Activated B cell treated with CpG ODN at 0.5 μM for 24 hours (primary cell): Measurements from ENCODE around the gene CD274. TPM values are rescaled to one million over a fixed set of nuclear protein-coding genes. Genes with fewer than 3 reads are reported as not detected.

Source experiments
- ATAC-seq: fragments of 200-7000 bp; cut with Tn5 transposase; one replicate; pipeline ENCODE4 v1.10.0; 2021; ENCODE audit warnings: low read depth, mild to moderate bottlenecking, moderate library complexity
- CTCF ChIA-PET: fragments of 350-600 bp; sonication (Branson Sonifier 250); formaldehyde crosslinking; loops from one replicate; lab custom pipeline; 2021; ENCODE audit warnings: antibody characterized with exemption; lab: Charles Lee
- POLR2A ChIA-PET: fragments of 350-600 bp; sonication (Branson Sonifier 250); formaldehyde crosslinking; loops from one replicate; lab custom pipeline; 2021; ENCODE audit warnings: antibody characterized with exemption; lab: Charles Lee
- DNase-seq: peaks from one replicate; pipeline ENCODE4 v3.0.0; 2022
- H3K27ac Mint-ChIP-seq: one replicate; pipeline ENCODE4 v1.8.0; 2020; ENCODE audit warnings: mixed read lengths
- H3K27me3 Mint-ChIP-seq: one replicate; pipeline ENCODE4 v1.8.0; 2021; ENCODE audit warnings: mixed read lengths
- H3K36me3 Mint-ChIP-seq: one replicate; pipeline ENCODE4 v1.8.0; 2021; ENCODE audit warnings: low read depth, mixed read lengths
- H3K4me1 Mint-ChIP-seq: one replicate; pipeline ENCODE4 v1.8.0; 2021; ENCODE audit warnings: mixed read lengths
- H3K4me3 Mint-ChIP-seq: one replicate; pipeline ENCODE4 v1.8.0; 2020; ENCODE audit warnings: mild to moderate bottlenecking, mixed read lengths
- H3K9me3 Mint-ChIP-seq: one replicate; pipeline ENCODE4 v1.8.0; 2020; ENCODE audit warnings: mixed read lengths
- CTCF ChIP-seq: fragments of 200-600 bp; IDR thresholded peaks from one replicate; pipeline ENCODE4 v1.8.0; 2022; ENCODE audit warnings: antibody characterized with exemption, mild to moderate bottlenecking
- intact Hi-C: fragments of 100-400 bp; cut with micrococcal nuclease; formaldehyde crosslinking; loops from one replicate; pipeline ENCODE4 v1.15.1; 2024
- total RNA-seq: library from RNA; stranded (reverse); gene quantifications from 2 replicates; pipeline ENCODE4 v1.2.3, GENCODE V29; 2022

CD274 gene
- total RNA-seq, 1 donor from 2014 or later: 48.9 TPM

DNA sequence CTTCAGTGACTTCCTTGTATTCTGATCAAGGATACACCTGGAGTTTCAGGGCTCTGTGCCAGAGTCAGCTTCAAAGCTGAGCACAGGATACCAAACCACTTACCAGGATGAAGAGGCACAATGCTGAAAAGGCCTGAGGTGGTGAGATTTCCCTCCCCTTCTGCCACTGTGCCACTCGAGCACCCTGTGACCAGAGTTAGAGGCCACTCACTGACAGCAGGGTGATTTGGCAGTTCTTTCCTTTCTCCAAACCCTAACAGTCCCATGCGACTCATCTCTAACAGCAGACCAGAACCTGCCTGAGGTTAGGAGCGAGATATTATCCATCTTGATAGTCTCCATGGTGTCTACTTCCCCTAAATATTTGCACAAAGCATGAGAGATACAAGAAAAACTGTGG is 14.4 kb upstream of the CD274 start:
- Mint-ChIP-seq H3K4me3 (peak overlapping the region; percentile 96), H3K4me1 (peaks cover 54% of the 10 kb centered on the region)

DNA sequence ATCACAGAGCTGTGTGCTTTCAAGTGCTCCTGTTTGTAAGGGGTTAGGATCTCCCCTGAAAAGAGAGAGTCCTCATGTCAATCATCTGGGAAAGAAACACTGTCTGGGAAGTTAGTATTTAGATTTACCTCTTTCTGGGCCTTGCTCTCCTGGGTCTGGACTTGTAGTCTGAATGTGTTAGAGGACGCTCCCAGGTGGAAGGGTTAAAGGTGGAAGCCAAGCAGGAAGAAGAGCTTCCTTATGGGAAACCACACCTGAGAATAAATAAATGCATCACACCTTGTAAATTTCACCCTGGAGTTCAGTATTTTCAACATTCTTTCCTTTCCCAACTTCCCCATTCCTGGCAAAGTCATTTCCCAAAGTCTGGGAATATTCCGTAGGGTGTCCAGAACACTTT is 13.9 kb upstream of the CD274 start:
- no peaks in the 10 kb centered on the region for H3K27me3 Mint-ChIP-seq
- ChIA-PET POLR2A (interaction anchor here (0.5 to 6.6 kb wide), 16 partner anchors 8 to 572 kb away, joined by 3 to 238 read pairs (median 16); partner anchors contain the start of genes CD274, PDCD1LG2 and RIC1), CTCF (interaction anchor here (2.5 to 5.2 kb wide), 4 partner anchors 14 to 164 kb away, joined by 9 to 56 read pairs (median 26); partner anchors contain the start of gene CD274)
- ATAC-seq (no peak), DNase-seq (no peak)
- peak overlapping the region; percentile 100 for H3K27ac Mint-ChIP-seq
- TF ChIP-seq CTCF: no peak
- H3K4me1 Mint-ChIP-seq: peaks cover 58% of the 10 kb centered on the region
- H3K4me3 Mint-ChIP-seq: peak overlapping the region; percentile 96
- intact Hi-C loops: loop anchor here (2.0 to 5.0 kb wide), 5 partner anchors 396 to 1909 kb away; partner anchors contain the start of genes AK3, ERMP1, JAK2 and RFX3
- no peaks in the 10 kb centered on the region for H3K9me3 Mint-ChIP-seq
- peaks cover 55% of the 10 kb centered on the region for H3K36me3 Mint-ChIP-seq

More for the DNA sequence above, 14.4 kb upstream of the CD274 start:
- intact Hi-C loops: loop anchor here (2.0 to 5.0 kb wide), 5 partner anchors 396 to 1909 kb away; partner anchors contain the start of genes AK3, ERMP1, JAK2 and RFX3
- peaks cover 59% of the 10 kb centered on the region for H3K36me3 Mint-ChIP-seq
- H3K27ac Mint-ChIP-seq: peak overlapping the region; percentile 100
- TF ChIP-seq CTCF: no peak
- POLR2A ChIA-PET: interaction anchor here (0.7 to 6.6 kb wide), 7 partner anchors 13 to 695 kb away, joined by 3 to 238 read pairs (median 131); partner anchors contain the start of genes CD274 and RIC1
- DNase-seq (no peak), ATAC-seq (no peak)
- no peaks in the 10 kb centered on the region for H3K9me3 Mint-ChIP-seq
- H3K27me3 Mint-ChIP-seq: no peaks in the 10 kb centered on the region
- CTCF ChIA-PET: interaction anchor here (4.0 to 4.8 kb wide), 2 partner anchors 14 to 165 kb away, joined by 22 to 30 read pairs; partner anchors contain the start of gene CD274

DNA sequence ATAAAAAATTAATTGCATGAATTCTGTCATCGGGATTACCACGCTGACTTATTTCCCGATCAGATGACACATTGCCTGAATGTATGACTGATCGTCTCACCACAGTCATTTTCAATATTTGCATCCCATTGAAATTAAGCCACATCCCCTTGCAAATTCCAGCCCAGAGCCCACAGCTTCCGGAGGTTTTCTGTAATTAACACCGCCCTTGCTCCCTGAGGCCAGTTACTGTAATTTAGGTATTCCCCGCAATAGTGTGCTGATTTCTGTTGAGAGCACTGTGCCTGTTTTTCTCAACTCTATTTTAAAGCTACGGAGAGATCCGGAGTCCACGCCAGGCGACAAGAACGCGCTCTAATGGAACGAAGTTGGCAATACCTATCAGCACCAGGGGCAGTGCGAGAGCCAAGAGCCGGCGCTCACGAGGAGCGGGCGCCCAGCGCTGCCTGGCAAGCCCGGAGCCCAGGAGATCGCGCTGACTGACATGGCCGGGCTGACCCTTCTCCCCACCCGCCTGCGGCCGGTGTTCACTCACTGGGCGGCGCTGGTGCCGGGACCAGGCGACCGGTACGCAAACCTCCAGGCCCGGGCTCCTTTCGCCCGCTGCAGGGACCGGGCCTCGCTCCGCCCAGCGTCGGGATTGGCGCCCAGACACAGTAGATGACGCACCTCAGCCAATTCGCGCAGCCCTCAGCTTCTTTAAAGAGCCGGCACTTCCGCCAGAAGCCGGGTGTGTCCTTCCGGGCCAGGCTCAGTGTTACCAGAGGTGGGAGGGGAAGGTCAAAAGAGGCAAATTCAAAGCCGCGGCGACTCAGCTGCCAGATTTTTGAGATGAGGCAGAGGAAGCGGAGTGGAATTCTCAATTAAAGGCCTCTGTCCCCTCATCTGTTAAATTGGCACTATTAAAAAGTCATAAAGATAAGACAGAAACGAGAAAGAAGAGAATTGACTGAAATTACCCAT is 12.8 kb upstream of the CD274 start, which contains the start of gene PLGRKT:
Gene PLGRKT, minus strand, starts transcription at position 672 of the 963 bp plus-strand sequence. CDS start 5,948 bp downstream, outside the sequence.
- ATAC-seq (peak; percentile 78), DNase-seq (peak; percentile 82)
- Mint-ChIP-seq H3K4me3 (peak within 1 kb of the TSS; percentile 96), H3K36me3 (peaks cover 44% of the 10 kb centered on the region), H3K9me3 (no peaks in the 10 kb centered on the region), H3K27ac (peak within 1 kb of the TSS; percentile 100), H3K4me1 (peaks cover 59% of the 10 kb centered on the region), H3K27me3 (no peaks in the 10 kb centered on the region)
- CTCF ChIA-PET: interaction anchor here (0.7 to 8.0 kb wide), 10 partner anchors 9 to 675 kb away, joined by 3 to 87 read pairs (median 7); partner anchors contain the start of genes CD274, INSL6 and RIC1
- POLR2A ChIA-PET: interaction anchor here (0.5 to 6.6 kb wide), 48 partner anchors 9 to 1910 kb away, joined by 3 to 238 read pairs (median 6); partner anchors contain the start of genes CD274, CDC37L1, INSL6 and JAK2
- intact Hi-C loops: loop anchor here (1.0 to 5.0 kb wide), 15 partner anchors 13 to 1910 kb away; partner anchors contain the start of genes AK3, CD274, CDC37L1 and ERMP1
- TF ChIP-seq CTCF: no peak

- POLR2A ChIA-PET: interaction anchor here (0.6 to 6.6 kb wide), 54 partner anchors 10 to 1911 kb away, joined by 3 to 238 read pairs (median 5); partner anchors contain the start of genes CD274, CDC37L1, INSL6 and JAK2
- DNase-seq (peak; percentile 60), ATAC-seq (peak; percentile 66)
- CTCF ChIA-PET: interaction anchor here (0.7 to 8.0 kb wide), 12 partner anchors 10 to 676 kb away, joined by 3 to 87 read pairs (median 4); partner anchors contain the start of genes CD274, INSL6, RCL1 and RIC1
- TF ChIP-seq CTCF: no peak
- H3K27me3 Mint-ChIP-seq: no peaks in the 10 kb centered on the region
- peak overlapping the region; percentile 100 for H3K27ac Mint-ChIP-seq
- H3K36me3 Mint-ChIP-seq: peaks cover 36% of the 10 kb centered on the region
- H3K9me3 Mint-ChIP-seq: no peaks in the 10 kb centered on the region
- H3K4me3 Mint-ChIP-seq: peak overlapping the region; percentile 96
- H3K4me1 Mint-ChIP-seq: peaks cover 61% of the 10 kb centered on the region
- intact Hi-C loops: loop anchor here (1.0 to 5.0 kb wide), 14 partner anchors 12 to 1911 kb away; partner anchors contain the start of genes AK3, CD274, CDC37L1 and ERMP1
These were observed 11.8 kb upstream of the CD274 start for GRCh38 chr9:5438301-5439162.
